HG02798 (cell line): ENCODE results near the gene ANG.
A peak's percentile ranks its signal among the peaks of the same experiment; 100 is the strongest.
"Not testable (repeated sequence)": the region's sequence is repeated elsewhere in the genome, so short reads cannot be mapped to it uniquely, and the experiment has no call there.

Source experiments
- ATAC-seq: cut with Tn5 transposase; IDR thresholded peaks from one replicate; pipeline ENCODE4 v1.9.1; 2021; ENCODE audit warnings: mild to moderate bottlenecking; ENCODE audit not compliant: unreplicated experiment, poor library complexity

ANG gene

DNA sequence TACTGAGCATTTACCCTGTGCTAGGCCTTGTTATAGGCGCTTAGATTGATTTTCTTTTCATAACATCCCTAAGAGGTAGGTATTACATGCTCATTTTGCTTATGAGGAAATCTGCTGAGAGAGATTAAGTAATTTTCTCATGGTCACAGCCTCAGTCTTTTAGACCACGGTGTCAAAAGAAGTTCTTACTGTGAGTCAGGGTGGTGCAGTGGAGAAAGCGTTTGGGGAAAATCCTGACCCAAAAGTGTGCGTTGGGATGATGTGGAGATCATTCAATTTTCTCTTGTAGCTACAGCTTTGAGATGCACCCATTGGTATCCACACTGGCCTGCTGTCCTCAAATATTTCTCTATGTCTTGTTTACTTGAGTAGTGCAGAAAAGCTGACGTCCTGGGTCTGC is 8.2 kb downstream of the ANG start:
- no peak for ATAC-seq

- ATAC-seq, result peak; percentile 52
Measured at GRCh38 chr14:20697273-20698017, 8.9 kb downstream of the ANG start.

DNA sequence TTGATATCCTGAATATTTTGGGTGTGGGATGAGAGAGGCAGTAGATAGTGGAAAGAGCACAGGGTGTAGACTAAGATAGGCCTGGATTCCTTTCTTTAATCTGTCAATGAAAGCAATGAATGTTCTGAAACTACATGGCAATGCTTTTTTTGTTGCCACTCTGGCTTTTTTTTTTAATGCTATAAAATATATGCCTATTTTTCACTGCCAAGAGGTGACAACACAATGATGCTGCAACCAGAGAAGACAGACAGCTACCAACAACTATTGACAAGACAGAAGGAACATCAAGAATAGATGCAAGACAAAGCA is 9.4 kb downstream of the ANG start:
- no peak for ATAC-seq

GRCh38 chr14:20698934-20699333 is 10.4 kb downstream of the ANG start:
- no peak for ATAC-seq

DNA sequence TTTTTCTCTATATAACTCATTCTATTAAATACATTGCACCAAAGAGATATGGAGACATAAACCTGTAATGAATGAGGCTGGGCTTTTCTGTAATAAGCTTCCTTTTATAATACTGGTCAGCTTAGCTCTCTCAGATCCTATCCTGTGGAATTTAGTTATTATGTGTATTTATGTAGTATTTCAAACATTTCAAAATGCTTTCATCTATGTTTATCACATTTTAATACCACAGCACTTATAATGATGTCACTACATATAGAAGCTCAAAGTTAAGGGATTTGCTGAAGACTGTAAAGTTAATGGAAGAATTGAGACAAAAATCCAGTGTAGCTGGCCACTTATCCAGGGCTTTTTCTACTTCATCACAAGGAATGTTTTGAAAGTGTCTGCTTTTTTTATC is 11.4 kb downstream of the ANG start:
- no peak for ATAC-seq

DNA sequence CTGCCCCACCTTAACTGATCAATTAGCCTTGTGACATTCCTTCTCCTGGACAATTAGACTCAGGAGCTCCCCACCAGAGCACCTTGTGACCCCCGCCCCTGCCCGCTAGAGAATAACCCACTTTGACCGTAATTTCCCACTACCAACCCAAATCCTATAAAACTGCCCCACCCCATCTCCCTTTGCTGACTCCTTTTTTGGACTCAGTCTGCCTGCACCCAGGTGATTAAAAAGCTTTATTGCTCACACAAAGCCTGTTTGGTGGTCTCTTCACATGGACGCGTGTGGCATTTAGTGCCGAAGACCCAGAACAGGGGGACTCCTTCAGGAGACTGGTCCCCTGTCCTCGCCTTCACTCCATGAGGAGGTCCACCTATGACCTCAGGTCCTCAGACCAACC is 12.4 kb downstream of the ANG start:
- not testable (repeated sequence) for ATAC-seq

DNA sequence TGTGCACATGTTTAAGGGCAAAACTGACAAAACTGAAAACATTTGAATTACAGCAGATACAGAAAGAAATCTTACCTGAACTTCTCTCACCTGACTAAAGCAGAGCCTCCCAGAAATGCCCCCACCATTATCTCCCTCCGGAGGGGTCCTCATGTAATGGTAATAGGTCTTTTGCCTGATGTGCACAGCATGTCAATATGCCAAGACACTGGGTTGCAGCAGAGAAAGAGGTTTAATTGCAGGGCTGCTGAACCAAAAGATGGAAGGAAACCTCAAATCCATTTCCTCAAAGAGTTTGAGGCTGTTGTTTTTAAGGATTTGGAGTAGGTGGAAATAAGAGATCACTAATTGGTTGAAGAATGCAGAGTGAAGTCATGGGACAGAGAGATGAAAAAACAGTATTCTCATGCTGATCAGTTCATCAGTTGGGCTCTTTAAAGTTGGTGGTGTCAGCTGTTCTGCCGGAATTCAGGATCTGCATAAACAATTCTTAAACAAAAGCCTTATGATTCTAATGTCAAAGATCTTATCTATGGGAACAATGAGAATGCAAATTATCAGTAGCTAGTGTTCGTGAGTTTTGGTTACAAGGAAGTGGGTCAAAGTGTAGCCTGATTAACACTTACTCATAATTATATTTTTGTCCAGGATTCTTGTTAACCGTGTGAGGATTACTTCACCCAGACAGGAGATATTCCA is 18.2 kb downstream of the ANG start:
- ATAC-seq, result no peak

DNA sequence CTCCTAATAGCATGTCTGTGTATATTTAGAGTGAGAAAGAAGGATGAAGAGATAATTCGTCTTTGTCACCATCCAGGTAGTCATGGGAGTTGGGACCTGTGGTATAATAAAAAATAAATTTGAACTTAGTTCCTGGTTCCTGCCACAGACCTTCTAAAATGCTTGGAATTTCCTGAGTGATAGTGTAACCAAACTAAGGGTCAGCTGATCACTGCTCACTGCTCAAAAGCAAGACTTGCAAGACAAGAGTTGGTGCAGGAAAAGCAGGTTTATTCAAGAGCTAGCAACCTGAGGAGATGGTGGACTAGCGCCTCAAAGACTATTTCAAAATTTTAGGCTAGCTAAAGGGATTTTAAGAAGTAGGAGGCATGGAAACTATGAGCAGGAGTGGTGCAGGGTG is 19.1 kb downstream of the ANG start:
- no peak for ATAC-seq

- no peak for ATAC-seq
Measured at GRCh38 chr14:20711261-20711660, 22.7 kb downstream of the ANG start.

DNA sequence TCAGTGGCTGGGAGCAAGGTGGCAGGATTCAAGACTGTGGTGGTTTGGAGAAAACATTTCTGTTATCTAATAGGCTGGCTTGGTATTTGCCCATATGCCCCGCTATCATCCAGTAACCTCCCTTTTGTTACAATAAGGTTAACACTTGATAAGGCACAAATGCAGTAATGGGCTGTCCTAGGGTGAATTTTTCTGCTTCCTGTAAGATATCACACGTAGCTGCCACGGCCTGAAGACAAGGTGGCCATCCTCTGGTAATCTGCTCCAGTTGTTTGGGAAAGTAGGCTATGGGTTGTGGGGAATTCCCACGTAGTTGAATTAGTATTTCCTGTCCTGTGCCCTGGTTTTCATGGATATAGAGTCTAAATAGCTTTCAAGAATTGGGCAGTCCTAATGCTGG is 23.1 kb downstream of the ANG start:
- no peak for ATAC-seq

- no peak for ATAC-seq
Measured at GRCh38 chr14:20712904-20713303, 24.3 kb downstream of the ANG start.

DNA sequence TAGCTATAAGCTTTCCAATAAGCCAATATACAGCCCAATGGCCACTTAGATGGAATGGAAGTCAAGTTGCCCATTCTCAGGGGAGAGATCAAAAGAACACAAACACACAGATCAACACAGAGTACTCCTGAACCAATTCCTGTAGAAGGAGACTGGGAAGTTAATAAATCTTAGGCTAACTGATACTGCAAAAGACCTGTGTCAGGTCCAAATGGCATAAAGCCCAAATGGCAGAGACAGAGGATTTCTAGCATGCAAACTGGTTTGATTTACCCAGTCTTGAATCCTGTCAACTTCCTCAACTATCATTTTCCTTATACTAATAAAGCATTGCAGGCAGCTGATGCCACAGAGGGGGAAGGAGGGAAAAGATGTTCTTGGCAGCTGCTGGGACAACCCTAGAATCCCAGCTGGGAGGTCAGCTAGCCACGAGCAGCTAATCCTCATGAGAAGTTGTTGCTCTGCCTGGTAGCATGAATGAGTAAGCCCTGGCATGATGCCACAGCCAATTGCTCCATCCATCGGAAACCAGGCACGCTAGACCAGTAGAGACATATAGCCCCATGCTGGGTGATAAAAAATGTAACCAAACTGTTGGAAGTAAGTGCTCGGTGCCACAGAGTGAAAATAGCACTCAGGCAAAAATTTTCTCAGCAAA is 26.2 kb downstream of the ANG start:
- ATAC-seq, result no peak

DNA sequence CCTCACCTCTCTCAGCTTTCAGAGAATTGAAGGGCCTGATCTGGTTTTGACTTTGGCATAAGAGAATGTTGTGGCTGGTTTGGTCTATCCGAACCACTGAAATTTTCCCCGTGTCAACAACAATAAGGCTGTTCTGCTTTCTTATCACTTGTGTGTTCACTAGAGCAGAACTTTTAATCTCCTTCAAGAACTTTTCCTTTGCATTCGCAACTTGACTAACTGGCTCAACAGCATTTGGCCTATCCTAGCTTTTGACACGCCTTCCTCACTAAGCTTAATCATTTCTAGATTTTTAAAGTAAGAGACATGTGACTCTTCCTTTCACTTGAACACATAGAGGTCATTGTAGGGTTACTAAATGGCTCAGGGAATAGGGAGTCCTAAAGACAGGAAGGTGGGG is 31.2 kb downstream of the ANG start:
- ATAC-seq, result no peak

DNA sequence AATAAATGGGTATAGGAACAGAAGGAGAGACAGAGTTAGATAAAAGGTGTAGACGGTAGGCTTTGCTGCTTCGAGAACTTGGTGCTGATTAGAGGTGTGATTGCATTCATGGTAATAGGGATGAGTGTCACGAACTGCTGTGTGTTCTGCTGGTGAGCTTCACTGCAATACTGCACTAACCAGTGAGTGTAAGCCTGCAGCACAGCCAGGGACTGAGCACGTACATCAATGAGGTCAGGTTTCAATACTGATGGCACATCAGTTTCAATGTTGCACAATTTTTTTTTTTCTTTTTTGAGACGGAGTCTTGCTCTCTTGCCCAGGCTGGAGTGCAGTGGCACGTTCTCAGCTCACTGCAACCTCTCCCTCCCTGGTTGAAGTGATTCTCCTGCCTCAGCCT is 32.2 kb downstream of the ANG start:
- no peak for ATAC-seq

DNA sequence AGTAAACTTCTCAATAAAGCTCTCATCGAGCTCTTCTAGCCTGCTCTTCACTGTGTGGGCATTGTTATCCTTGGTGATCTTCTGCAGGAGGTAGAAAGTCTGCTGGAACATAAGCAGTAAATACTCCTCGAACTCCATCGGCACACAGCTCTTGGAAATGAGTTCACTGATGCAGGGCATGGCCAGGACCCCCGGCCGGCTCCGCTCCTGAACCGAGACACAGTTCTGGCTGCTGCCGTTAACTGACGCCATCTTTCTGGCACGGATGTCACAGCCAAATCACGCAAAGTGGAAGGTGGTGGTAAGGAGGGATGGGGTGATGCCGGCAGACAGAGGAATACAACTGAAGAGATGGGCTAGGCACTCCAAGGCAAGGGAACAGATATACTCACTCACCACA is 33.5 kb downstream of the ANG start:
- ATAC-seq, result no peak

- no peak for ATAC-seq
Measured at GRCh38 chr14:20723488-20723887, 34.9 kb downstream of the ANG start.

DNA sequence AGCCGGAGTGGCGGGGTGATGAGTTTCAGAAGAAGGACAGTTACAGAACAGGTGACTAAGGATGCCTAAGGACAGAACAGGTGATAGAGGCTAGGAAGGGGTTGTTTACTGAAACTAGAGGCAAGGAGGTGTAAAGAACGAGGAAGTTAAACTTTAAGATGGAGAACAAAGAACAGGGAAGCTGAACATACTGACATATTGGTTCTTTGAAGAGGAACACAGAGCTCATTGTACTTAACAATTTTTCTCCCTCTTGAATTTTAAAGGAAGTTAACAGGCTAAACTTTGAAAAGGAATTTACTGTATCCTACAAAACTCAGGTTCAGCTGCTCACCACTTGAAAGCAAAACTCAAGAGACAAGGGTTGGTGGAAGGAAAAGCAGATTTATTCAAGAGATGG is 37.6 kb downstream of the ANG start:
- ATAC-seq, result not testable (repeated sequence)

DNA sequence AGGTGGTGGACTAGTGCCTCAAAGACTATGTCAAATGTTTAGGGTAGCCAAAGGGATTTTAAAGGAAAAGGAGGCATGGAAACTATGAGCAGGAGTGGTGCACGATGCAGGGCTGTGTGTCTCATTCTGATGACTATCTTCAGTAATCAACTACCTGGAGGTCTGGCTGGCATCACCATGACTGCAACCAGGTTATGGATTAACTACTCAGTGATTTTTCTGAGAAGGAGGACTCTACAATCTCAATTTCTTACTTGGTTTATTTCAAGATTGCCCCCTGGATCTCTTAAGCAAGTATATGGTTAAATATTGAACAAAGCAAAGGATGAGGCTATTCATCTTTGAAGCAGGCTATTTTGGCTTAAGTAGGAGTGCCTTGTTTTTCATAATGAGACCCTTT is 38.0 kb downstream of the ANG start:
- ATAC-seq, result no peak

GRCh38 chr14:20730891-20731290 is 42.3 kb downstream of the ANG start:
- no peak for ATAC-seq

DNA sequence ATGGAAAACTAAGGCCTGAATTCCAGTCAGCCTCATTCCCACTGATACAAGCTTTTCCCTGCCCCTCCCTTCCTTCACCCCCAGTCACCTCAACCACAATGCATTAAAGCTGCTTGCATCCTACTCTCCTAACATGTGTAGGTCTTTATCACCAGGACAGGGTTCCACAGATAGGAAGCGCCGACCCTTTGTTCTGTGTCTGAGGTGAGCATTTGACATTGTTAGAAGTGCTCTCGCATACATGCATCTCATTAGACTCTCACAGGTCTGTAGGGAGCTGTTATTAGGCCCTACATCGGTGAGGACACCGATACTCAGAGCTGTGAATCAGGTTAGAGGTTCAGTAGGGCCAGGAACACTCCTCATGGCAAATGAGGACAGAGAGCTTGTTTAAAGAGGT is 43.9 kb downstream of the ANG start:
- ATAC-seq, result no peak

DNA sequence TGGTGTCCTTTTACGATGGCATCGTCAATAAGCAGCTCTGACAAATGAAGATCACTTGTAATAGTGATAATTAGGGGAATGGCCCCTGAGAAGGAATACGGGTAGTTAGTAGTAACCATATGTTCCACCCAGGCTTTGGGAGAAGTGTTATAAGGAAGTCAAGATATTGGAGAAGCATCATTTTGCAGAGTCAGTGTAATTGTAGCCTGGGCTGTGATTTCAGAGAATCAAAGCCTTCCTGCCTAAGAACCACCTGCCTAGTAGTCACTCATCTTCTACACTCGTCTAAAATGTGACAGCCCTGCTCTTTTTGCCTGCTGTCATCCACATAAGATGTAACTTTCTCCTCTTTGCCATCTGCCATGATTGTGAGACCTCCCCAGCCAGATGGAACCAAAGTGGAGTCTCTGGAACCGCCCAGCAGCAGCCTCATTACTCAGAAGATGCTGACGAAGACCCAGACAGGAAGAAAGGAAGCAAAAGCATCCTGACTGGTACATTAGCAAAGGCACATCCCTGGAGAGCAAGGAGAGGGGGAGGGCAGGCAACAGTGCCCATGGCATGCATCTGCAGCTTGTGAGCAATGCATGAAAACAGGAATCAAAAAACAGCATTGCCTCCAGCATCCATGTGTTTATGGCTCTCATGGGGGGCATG is 44.5 kb downstream of the ANG start:
- ATAC-seq, result no peak
